Gastrocnemius medialis (tissue), 4 donors: ENCODE results near the gene ZKSCAN5.

ENCODE experiments used
- CTCF ChIP-seq, 5 experiments: fragments of 450-650 bp in 3 of 5; fragments of 200-600 bp in 2 of 5; sonication (generic) in 2 of 5; IDR thresholded peaks in 4 of 5; conservative IDR thresholded peaks in 1 of 5; 1 replicate in 4 of 5; 2 replicates in 1 of 5; pipeline ENCODE4 v1.5.1; 2016 to 2019; ENCODE audit warnings: antibody characterized with exemption in 5 of 5, mild to moderate bottlenecking in 3 of 5, moderate library complexity in 3 of 5
- POLR2A ChIP-seq, 2 donors: fragments of 450-650 bp; IDR thresholded peaks; one replicate each; pipeline ENCODE4 v1.6.1; 2017; ENCODE audit warnings: antibody characterized with exemption in 2 of 2, mild to moderate bottlenecking in 2 of 2, moderate library complexity in 2 of 2

DNA sequence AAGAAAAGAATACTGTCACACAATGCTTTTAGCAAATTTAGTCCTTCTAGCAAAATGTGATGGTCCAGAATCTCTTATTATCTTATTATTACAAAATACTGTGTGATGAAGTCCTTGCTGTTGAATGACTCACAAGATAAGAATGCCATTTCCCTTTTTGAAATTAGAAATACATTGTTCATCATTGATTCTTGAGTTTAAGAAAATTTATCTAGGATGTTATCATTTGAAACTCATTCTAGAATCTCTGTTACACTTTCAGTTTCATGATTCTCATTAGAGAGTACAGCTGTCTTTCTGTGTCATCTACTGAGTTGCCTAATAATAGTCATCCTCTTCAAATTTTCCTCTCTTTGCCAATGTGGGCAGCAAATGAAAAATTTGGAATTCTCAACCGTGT is 9.6 kb downstream of the ZKSCAN5 start:
- TF ChIP-seq CTCF (IDR thresholded peaks at IDR 0.05 in 4 of 5, conservative IDR thresholded peaks at IDR 0.05 in 1 of 5): no peak
- no peak for TF ChIP-seq POLR2A (IDR thresholded peaks at IDR 0.05)
